ENCODE measurements around the gene RASL10A.

DNA sequence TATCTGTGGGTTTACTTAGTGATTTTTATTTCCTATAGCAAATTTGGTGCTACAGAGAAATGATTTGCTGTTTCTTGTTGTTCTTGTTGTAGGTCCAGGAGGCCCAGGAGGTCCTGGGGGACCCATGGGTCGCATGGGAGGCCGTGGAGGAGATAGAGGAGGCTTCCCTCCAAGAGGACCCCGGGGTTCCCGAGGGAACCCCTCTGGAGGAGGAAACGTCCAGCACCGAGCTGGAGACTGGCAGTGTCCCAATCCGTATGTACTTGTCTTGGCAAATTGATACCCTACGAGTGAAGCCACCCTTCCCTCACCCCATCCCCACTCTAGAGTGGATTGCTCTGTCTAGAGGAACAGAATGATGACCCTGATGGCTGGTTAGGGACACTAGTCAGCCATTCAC is 16.9 kb downstream of the RASL10A start:
- no peak for TF ChIP-seq POLR2A (IDR thresholded peaks at IDR 0.05)
- TF ChIP-seq, protein P1, sequence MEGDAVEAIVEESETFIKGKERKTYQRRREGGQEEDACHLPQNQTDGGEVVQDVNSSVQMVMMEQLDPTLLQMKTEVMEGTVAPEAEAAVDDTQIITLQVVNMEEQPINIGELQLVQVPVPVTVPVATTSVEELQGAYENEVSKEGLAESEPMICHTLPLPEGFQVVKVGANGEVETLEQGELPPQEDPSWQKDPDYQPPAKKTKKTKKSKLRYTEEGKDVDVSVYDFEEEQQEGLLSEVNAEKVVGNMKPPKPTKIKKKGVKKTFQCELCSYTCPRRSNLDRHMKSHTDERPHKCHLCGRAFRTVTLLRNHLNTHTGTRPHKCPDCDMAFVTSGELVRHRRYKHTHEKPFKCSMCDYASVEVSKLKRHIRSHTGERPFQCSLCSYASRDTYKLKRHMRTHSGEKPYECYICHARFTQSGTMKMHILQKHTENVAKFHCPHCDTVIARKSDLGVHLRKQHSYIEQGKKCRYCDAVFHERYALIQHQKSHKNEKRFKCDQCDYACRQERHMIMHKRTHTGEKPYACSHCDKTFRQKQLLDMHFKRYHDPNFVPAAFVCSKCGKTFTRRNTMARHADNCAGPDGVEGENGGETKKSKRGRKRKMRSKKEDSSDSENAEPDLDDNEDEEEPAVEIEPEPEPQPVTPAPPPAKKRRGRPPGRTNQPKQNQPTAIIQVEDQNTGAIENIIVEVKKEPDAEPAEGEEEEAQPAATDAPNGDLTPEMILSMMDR (IDR thresholded peaks at IDR 0.05): no peak
- no peak for TF ChIP-seq EP300 (IDR thresholded peaks at IDR 0.05)
